Inflammatory macrophage treated with lipopolysaccharide for 4 hours (primary cell): ENCODE results near the gene ZNF610.
A peak's percentile ranks its signal among the peaks of the same experiment; 100 is the strongest.

Experiments used
- DNase-seq: peaks from one replicate; pipeline ENCODE4 v3.0.0-alpha.2; 2020

ZNF610 gene

GRCh38 chr19:52398081-52398441, 62.0 kb downstream of the ZNF610 start:
- peak; percentile 7 for DNase-seq

- no peak for DNase-seq
These were observed 74.2 kb downstream of the ZNF610 start for GRCh38 chr19:52410276-52410675.

- DNase-seq = no peak
These were observed 79.7 kb downstream of the ZNF610 start for GRCh38 chr19:52415711-52416110.
